OCI-LY3 (cell line): ENCODE measurements around the gene CDC42EP1.

Experiments
- H2AFZ ChIP-seq: fragments of 200-600, 300-600 bp; shearing (Covaris generic); 2 replicates; pipeline ENCODE4 v1.6.0; 2014; ENCODE audit warnings: antibody characterized with exemption, low read depth, low read length
- H3K27ac ChIP-seq: fragments of 200-600, 300-600 bp; sonication (generic); 2 replicates; pipeline ENCODE4 v1.5.1; 2014; ENCODE audit warnings: mild to moderate bottlenecking, low read length, moderate library complexity, mixed read lengths
- H3K27me3 ChIP-seq: fragments of 200-600, 300-600 bp; sonication (generic); 2 replicates; pipeline ENCODE4 v1.6.1; 2014; ENCODE audit warnings: low read depth, low read length, mixed read lengths
- H3K36me3 ChIP-seq: fragments of 200-600, 300-600 bp; sonication (generic); replicated peaks from 2 replicates; pipeline ENCODE3; 2014; ENCODE audit warnings: low read depth, low read length, mixed read lengths
- H3K4me1 ChIP-seq: fragments of 300-600, 200-600 bp; sonication (generic); 2 replicates; pipeline ENCODE4 v1.6.1; 2014; ENCODE audit warnings: low read length, mixed read lengths
- H3K4me2 ChIP-seq: fragments of 200-600, 300-600 bp; sonication (generic); 2 replicates; pipeline ENCODE4 v1.6.1; 2014; ENCODE audit warnings: low read length, mixed read lengths
- H3K4me3 ChIP-seq: fragments of 300-600, 200-600 bp; sonication (generic); 2 replicates; pipeline ENCODE4 v1.5.1; 2014; ENCODE audit warnings: antibody characterized with exemption, mild to moderate bottlenecking, low read length, moderate library complexity
- H3K79me2 ChIP-seq: fragments of 300-600, 200-600 bp; shearing (Covaris generic); 2 replicates; pipeline ENCODE4 v1.6.1; 2014; ENCODE audit warnings: mild to moderate bottlenecking, low read length, mixed read lengths
- H3K9ac ChIP-seq: fragments of 300-600, 200-600 bp; shearing (Covaris generic); 2 replicates; pipeline ENCODE4 v1.6.0; 2014; ENCODE audit warnings: mild to moderate bottlenecking, low read length, moderate library complexity
- H3K9me3 ChIP-seq: fragments of 200-600, 300-600 bp; shearing (Covaris generic); 2 replicates; pipeline ENCODE4 v1.6.1; 2014; ENCODE audit warnings: low read length, mixed read lengths; ENCODE audit not compliant: insufficient read depth
- H4K20me1 ChIP-seq: fragments of 200-600, 300-600 bp; sonication (generic); 2 replicates; pipeline ENCODE4 v1.6.1; 2016; ENCODE audit warnings: low read length, mixed read lengths; ENCODE audit not compliant: insufficient read depth
- CTCF ChIP-seq: fragments of 200-600, 300-600 bp; sonication (generic); IDR thresholded peaks from 2 replicates; pipeline ENCODE4 v1.5.1; 2014; ENCODE audit warnings: antibody characterized with exemption, low read length, low read depth
- EZH2phosphoT487 ChIP-seq: fragments of 200-600 bp; shearing (Covaris generic); IDR thresholded peaks from 2 replicates; pipeline ENCODE4 v1.6.1; 2018; ENCODE audit warnings: antibody characterized with exemption, mixed run types, low read depth

Gene CDC42EP1

GRCh38 chr22:37542959-37543358, 17.3 kb upstream of the CDC42EP1 start:
- Histone ChIP-seq H3K36me3 (no peaks in the 10 kb centered on the region), H3K9me3 (no peaks in the 10 kb centered on the region), H3K9ac (no peak overlapping the region), H3K27ac (no peak overlapping the region), H2AFZ (no peak overlapping the region), H3K4me2 (no peak overlapping the region), H3K79me2 (no peaks in the 10 kb centered on the region), H3K4me1 (peaks cover 54% of the 10 kb centered on the region), H3K4me3 (no peak overlapping the region), H3K27me3 (peaks cover 14% of the 10 kb centered on the region), H4K20me1 (no peaks in the 10 kb centered on the region)
- TF ChIP-seq EZH2phosphoT487 (no peak), CTCF (no peak)

GRCh38 chr22:37544955-37545702, 15.2 kb upstream of the CDC42EP1 start:
- peaks cover 38% of the 10 kb centered on the region for H3K4me1 ChIP-seq
- H3K9ac ChIP-seq: no peak overlapping the region
- no peaks in the 10 kb centered on the region for H3K36me3 ChIP-seq
- no peak overlapping the region for H3K4me3 ChIP-seq
- no peak overlapping the region for H3K27ac ChIP-seq
- peaks cover 8% of the 10 kb centered on the region; the same call in 1 of the 2 replicates for H3K27me3 ChIP-seq
- H3K79me2 ChIP-seq: no peaks in the 10 kb centered on the region
- H4K20me1 ChIP-seq: no peaks in the 10 kb centered on the region
- H2AFZ ChIP-seq: peak overlapping the region; percentile 87; the same call in 1 of the 2 replicates
- H3K9me3 ChIP-seq: no peaks in the 10 kb centered on the region
- TF ChIP-seq CTCF (peak; percentile 80), EZH2phosphoT487 (no peak)
- peak overlapping the region; percentile 21 for H3K4me2 ChIP-seq

GRCh38 chr22:37545703-37546436, 14.4 kb upstream of the CDC42EP1 start:
- Histone ChIP-seq H2AFZ (peak overlapping the region; percentile 87; the same call in 1 of the 2 replicates), H3K9me3 (no peaks in the 10 kb centered on the region), H4K20me1 (no peaks in the 10 kb centered on the region), H3K27me3 (peaks cover 5% of the 10 kb centered on the region; the same call in 1 of the 2 replicates), H3K4me3 (no peak overlapping the region), H3K36me3 (no peaks in the 10 kb centered on the region), H3K79me2 (no peaks in the 10 kb centered on the region), H3K4me1 (peaks cover 30% of the 10 kb centered on the region), H3K4me2 (peak overlapping the region; percentile 21; the same call in 1 of the 2 replicates), H3K9ac (no peak overlapping the region), H3K27ac (no peak overlapping the region)
- TF ChIP-seq CTCF (no peak), EZH2phosphoT487 (no peak)
